GM12878 (cell line): Measurements from ENCODE around the gene AIRE.

Experiments used
- CBX5 ChIP-seq: sonication (generic); IDR thresholded peaks from 2 replicates; pipeline ENCODE4 v1.6.1; 2016; ENCODE audit warnings: low read depth, moderate library complexity, mild to moderate bottlenecking, inconsistent platforms
- FOXM1 ChIP-seq: IDR thresholded peaks from 2 replicates; pipeline ENCODE4 v1.6.1; 2012; ENCODE audit warnings: low read depth, mild to moderate bottlenecking, inconsistent platforms, low read length, moderate library complexity
- JUND ChIP-seq: IDR thresholded peaks from 2 replicates; pipeline ENCODE4 v1.6.1; 2012; ENCODE audit warnings: low read depth, mild to moderate bottlenecking, low read length, improper control_type of control experiment, moderate library complexity
- MEF2B ChIP-seq: fragments of 450-650 bp; IDR thresholded peaks from 2 replicates; pipeline ENCODE4 v1.6.1; 2018; ENCODE audit warnings: mild to moderate bottlenecking, moderate library complexity; ENCODE audit not compliant: partially characterized antibody, poor library complexity, severe bottlenecking
- MXI1 ChIP-seq: fragments of 150-350 bp; IDR thresholded peaks from 2 replicates; pipeline ENCODE4 v1.6.1; 2011; ENCODE audit warnings: low read depth, mild to moderate bottlenecking, inconsistent platforms, low read length, improper control_type of control experiment
- SMARCA5 ChIP-seq: fragments of 450-650 bp; IDR thresholded peaks from 2 replicates; pipeline ENCODE4 v1.6.1; 2017; ENCODE audit warnings: mild to moderate bottlenecking
- SUPT20H ChIP-seq: IDR thresholded peaks from 2 replicates; pipeline ENCODE4 v1.6.1; 2011; ENCODE audit warnings: low read depth, mild to moderate bottlenecking, low read length, moderate library complexity, borderline replicate concordance; ENCODE audit not compliant: control insufficient read depth
- ZNF24 ChIP-seq: fragments of 450-650 bp; IDR thresholded peaks from 2 replicates; pipeline ENCODE4 v1.6.1; 2017; ENCODE audit warnings: antibody characterized with exemption, mild to moderate bottlenecking
- TF ChIP-seq, protein P1 (sequence below): IDR thresholded peaks from 2 replicates; pipeline ENCODE4 v1.6.1; 2012; ENCODE audit warnings: low read depth, low read length, improper control_type of control experiment
- TF ChIP-seq, protein P2 (sequence below), 3 experiments: IDR thresholded peaks in 2 of 3; conservative IDR thresholded peaks in 1 of 3; 2 replicates each; pipeline ENCODE4 v1.5.1; 2011; ENCODE audit warnings: low read depth in 3 of 3, low read length in 3 of 3, mild to moderate bottlenecking in 3 of 3, control low read depth in 2 of 3, moderate library complexity in 2 of 3, inconsistent platforms in 1 of 3, mixed read lengths in 1 of 3; ENCODE audit not compliant: control insufficient read depth in 2 of 3, insufficient read depth in 1 of 3; ENCODE audit errors: extremely low read depth in 1 of 3
- TF ChIP-seq, protein P3 (sequence below): fragments of 450-650 bp; conservative IDR thresholded peaks from 2 replicates; pipeline ENCODE4 v1.6.1; 2017; ENCODE audit warnings: mild to moderate bottlenecking, moderate library complexity

DNA sequence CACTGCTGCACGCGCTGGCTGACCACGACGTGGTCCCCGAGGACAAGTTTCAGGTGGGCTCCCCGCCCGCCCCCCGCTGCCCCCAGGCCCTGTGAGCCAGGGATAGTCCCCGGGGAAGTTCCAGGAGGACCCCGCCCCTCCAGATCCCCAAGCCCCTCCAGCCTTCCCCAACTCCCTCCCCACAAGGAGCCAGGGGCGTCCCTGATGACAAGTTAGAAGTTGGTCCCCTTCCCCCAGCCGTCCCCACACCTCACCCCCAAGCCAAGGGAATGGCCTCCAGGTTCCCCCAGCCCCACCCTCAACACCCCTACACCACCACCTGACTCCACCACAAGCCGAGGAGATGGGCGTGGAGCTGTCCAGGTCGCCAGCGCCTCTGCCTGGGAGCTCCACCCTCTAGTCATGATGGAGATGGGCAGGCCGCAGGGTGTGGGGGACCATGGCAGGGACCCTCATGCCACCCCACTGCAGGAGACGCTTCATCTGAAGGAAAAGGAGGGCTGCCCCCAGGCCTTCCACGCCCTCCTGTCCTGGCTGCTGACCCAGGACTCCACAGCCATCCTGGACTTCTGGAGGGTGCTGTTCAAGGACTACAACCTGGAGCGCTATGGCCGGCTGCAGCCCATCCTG lies 525 bp downstream of the AIRE start:
- no peak for TF ChIP-seq MEF2B
- TF ChIP-seq CBX5 = no peak
- TF ChIP-seq SUPT20H = no peak
- TF ChIP-seq FOXM1 = no peak
- no peak for TF ChIP-seq MXI1
- TF ChIP-seq, protein P1, sequence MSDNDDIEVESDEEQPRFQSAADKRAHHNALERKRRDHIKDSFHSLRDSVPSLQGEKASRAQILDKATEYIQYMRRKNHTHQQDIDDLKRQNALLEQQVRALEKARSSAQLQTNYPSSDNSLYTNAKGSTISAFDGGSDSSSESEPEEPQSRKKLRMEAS = no peak
- no peak for TF ChIP-seq SMARCA5
- TF ChIP-seq, protein P2, sequence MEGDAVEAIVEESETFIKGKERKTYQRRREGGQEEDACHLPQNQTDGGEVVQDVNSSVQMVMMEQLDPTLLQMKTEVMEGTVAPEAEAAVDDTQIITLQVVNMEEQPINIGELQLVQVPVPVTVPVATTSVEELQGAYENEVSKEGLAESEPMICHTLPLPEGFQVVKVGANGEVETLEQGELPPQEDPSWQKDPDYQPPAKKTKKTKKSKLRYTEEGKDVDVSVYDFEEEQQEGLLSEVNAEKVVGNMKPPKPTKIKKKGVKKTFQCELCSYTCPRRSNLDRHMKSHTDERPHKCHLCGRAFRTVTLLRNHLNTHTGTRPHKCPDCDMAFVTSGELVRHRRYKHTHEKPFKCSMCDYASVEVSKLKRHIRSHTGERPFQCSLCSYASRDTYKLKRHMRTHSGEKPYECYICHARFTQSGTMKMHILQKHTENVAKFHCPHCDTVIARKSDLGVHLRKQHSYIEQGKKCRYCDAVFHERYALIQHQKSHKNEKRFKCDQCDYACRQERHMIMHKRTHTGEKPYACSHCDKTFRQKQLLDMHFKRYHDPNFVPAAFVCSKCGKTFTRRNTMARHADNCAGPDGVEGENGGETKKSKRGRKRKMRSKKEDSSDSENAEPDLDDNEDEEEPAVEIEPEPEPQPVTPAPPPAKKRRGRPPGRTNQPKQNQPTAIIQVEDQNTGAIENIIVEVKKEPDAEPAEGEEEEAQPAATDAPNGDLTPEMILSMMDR (IDR thresholded peaks at IDR 0.05 in 2 of 3, conservative IDR thresholded peaks at IDR 0.05 in 1 of 3; ENCODE audit: control insufficient read depth in 2 of 3, extremely low read depth in 1 of 3, insufficient read depth in 1 of 3, low read depth in 3 of 3, low read length in 3 of 3) = no peak
- TF ChIP-seq, protein P3, sequence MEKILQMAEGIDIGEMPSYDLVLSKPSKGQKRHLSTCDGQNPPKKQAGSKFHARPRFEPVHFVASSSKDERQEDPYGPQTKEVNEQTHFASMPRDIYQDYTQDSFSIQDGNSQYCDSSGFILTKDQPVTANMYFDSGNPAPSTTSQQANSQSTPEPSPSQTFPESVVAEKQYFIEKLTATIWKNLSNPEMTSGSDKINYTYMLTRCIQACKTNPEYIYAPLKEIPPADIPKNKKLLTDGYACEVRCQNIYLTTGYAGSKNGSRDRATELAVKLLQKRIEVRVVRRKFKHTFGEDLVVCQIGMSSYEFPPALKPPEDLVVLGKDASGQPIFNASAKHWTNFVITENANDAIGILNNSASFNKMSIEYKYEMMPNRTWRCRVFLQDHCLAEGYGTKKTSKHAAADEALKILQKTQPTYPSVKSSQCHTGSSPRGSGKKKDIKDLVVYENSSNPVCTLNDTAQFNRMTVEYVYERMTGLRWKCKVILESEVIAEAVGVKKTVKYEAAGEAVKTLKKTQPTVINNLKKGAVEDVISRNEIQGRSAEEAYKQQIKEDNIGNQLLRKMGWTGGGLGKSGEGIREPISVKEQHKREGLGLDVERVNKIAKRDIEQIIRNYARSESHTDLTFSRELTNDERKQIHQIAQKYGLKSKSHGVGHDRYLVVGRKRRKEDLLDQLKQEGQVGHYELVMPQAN = no peak
- no peak for TF ChIP-seq ZNF24
- no peak for TF ChIP-seq JUND
